Mucosa of descending colon (tissue), 3 donors: Measurements from ENCODE around the gene NFIC. TPM values are rescaled to one million over a fixed set of nuclear protein-coding genes. Genes with fewer than 3 reads are reported as not detected.
"Not testable (repeated sequence)": the region's sequence is repeated elsewhere in the genome, so short reads cannot be mapped to it uniquely, and the experiment has no call there.

Experiments
- ATAC-seq: fragments of 200-7000 bp; cut with Tn5 transposase; one replicate; pipeline ENCODE4 v1.9.1; 2020; ENCODE audit warnings: mild to moderate bottlenecking, moderate library complexity
- DNase-seq, 3 donors: peaks; one replicate each; pipeline ENCODE4 v3.0.0-alpha.2; 2020
- H3K36me3 ChIP-seq: fragments of 200-600 bp; one replicate; pipeline ENCODE4 v1.8.0; 2021; ENCODE audit warnings: low read depth, mild to moderate bottlenecking
- H3K4me1 ChIP-seq: fragments of 200-600 bp; one replicate; pipeline ENCODE4 v1.8.0; 2021; ENCODE audit warnings: low read depth, mild to moderate bottlenecking
- H3K4me3 ChIP-seq: fragments of 200-600 bp; one replicate; pipeline ENCODE4 v1.8.0; 2021; ENCODE audit warnings: mild to moderate bottlenecking
- H3K9me3 ChIP-seq: fragments of 200-600 bp; one replicate; pipeline ENCODE4 v1.8.0; 2021; ENCODE audit warnings: mild to moderate bottlenecking
- CTCF ChIP-seq: fragments of 200-600 bp; IDR thresholded peaks from one replicate; pipeline ENCODE4 v1.8.0; 2022; ENCODE audit warnings: antibody characterized with exemption, mild to moderate bottlenecking
- intact Hi-C, 2 donors: fragments of 100-400 bp; cut with DNase I in 1 of 2; cut with micrococcal nuclease in 1 of 2; formaldehyde crosslinking; loops; one replicate each; pipeline versions ENCODE4 v1.11.0 to v1.11.1; 2022; cut with DNase I, micrococcal nuclease
- total RNA-seq, 3 donors: library from RNA; stranded (reverse); fragmentation: NEBNext Ultra II Directional in 2 of 3; extraction: Animal tissue kit (Norgen Biotek cat#: 25700) in 2 of 3; gene quantifications; one replicate each; pipeline versions ENCODE4 v1.2.1 to v1.2.4, GENCODE V29; 2021 to 2023
- donor health status: DM: no; HTN: no; CAD: no; lungs with moderate emphysema.
- donor health status: DM: no; HTN: no; CAD: no.
- donor health status: DM: no; HTN: yes; CAD: no.

The NFIC gene
- total RNA-seq, 3 donors from 2014 or later, result 38.4 to 210 (median 79.3) TPM

- intact Hi-C loops, result no loop called here
- TF ChIP-seq CTCF, result no peak
- H3K4me1 ChIP-seq, result peaks cover 43% of the 10 kb centered on the region
- ATAC-seq, result no peak
- H3K36me3 ChIP-seq, result no peaks in the 10 kb centered on the region
- H3K9me3 ChIP-seq, result no peaks in the 10 kb centered on the region
- no peak for DNase-seq
- no peak overlapping the region for H3K4me3 ChIP-seq
Observed at GRCh38 chr19:3386447-3387234, 20.3 kb downstream of the NFIC start.

- Histone ChIP-seq H3K9me3 (no peaks in the 10 kb centered on the region), H3K4me3 (no peak overlapping the region), H3K4me1 (peaks cover 43% of the 10 kb centered on the region), H3K36me3 (no peaks in the 10 kb centered on the region)
- TF ChIP-seq CTCF, result no peak
- DNase-seq (peak; percentile 90 to 93 (median 92)), ATAC-seq (peak; percentile 86)
- intact Hi-C loops, result no loop called here
Observed at GRCh38 chr19:3387645-3388589, 21.5 kb downstream of the NFIC start.

- H3K4me1 ChIP-seq, result peaks cover 37% of the 10 kb centered on the region
- no peaks in the 10 kb centered on the region for H3K9me3 ChIP-seq
- ATAC-seq, result no peak
- TF ChIP-seq CTCF, result no peak
- DNase-seq, result no peak
- H3K4me3 ChIP-seq, result no peak overlapping the region
- intact Hi-C loops, result no loop called here
- H3K36me3 ChIP-seq, result no peaks in the 10 kb centered on the region
Observed at GRCh38 chr19:3389446-3389778, 23.0 kb downstream of the NFIC start.

- Histone ChIP-seq H3K4me3 (no peak overlapping the region), H3K36me3 (no peaks in the 10 kb centered on the region), H3K4me1 (peaks cover 32% of the 10 kb centered on the region), H3K9me3 (no peaks in the 10 kb centered on the region)
- intact Hi-C loops, result no loop called here
- no peak for TF ChIP-seq CTCF
- ATAC-seq (no peak), DNase-seq (no peak)
Observed at GRCh38 chr19:3389876-3390371, 23.5 kb downstream of the NFIC start.

- intact Hi-C loops, H3K9me3 ChIP-seq, H3K4me3 ChIP-seq, ATAC-seq, H3K36me3 ChIP-seq, DNase-seq: not testable (repeated sequence)
- H3K4me1 ChIP-seq, result peaks cover 25% of the 10 kb centered on the region
Observed at GRCh38 chr19:3391911-3392310, 25.5 kb downstream of the NFIC start.

- Histone ChIP-seq H3K36me3 (no peaks in the 10 kb centered on the region), H3K9me3 (no peaks in the 10 kb centered on the region), H3K4me1 (peaks cover 24% of the 10 kb centered on the region), H3K4me3 (no peak overlapping the region)
- ATAC-seq (no peak), DNase-seq (no peak)
- no peak for TF ChIP-seq CTCF
- intact Hi-C loops, result no loop called here
Observed at GRCh38 chr19:3392480-3392879, 26.1 kb downstream of the NFIC start.
